ENCODE results near the gene XDH.

XDH gene

DNA sequence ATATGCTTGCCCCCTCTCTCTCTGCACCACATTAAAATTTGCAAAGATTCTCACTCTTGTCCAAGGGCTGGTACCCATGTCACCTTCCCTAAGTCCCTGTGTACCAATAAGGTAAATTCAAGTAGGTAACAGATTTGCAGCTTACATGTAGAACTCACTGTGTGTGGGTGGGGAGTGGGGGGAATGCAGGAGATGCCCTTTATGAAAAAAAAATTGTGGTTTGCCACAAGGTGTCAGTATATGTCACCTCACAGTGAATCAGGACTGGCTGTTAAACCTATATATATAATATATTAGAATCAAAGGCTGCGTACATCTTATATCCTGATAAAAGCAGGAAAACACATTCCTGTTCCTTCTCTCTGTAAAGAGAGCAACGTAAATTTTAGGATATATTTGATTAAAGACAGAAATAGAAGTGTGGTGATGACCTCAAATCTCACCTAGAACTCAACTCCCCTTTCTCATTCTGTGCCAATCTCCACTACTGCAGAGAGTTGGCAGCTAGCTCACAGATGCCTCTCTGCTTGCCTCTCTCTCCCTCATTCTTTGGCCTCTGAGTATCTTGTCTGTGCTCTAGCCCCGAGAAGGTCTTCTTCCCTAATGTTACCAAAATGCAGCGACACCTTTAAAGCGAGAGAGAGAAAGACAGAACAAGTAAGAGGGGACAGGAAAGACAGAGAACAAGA, 536 bp downstream of the XDH start:
- peaks cover 4% of the 10 kb centered on the region for H3K9me3 ChIP-seq (ENCODE audit: control insufficient read depth, low read length)
- no peak overlapping the region for H2AFZ ChIP-seq (ENCODE audit: low read depth, low read length)
- peaks cover 2% of the 10 kb centered on the region for H3K4me1 ChIP-seq (ENCODE audit: control insufficient read depth, insufficient read depth, low read depth, low read length)
- H2BK12ac ChIP-seq (ENCODE audit: low read length in 2 of 2), result no peak overlapping the region
- no peak overlapping the region for H3K4ac ChIP-seq (ENCODE audit: low read depth in 1 of 2, low read length in 2 of 2)
- WGBS, result 93% methylated on average over 3 of the region's 5 CpGs
- H2BK120ac ChIP-seq (ENCODE audit: low read depth, low read length), result no peak overlapping the region
- H3K27ac ChIP-seq (ENCODE audit: low read length, poor library complexity, severe bottlenecking), result no peak overlapping the region
- no peak overlapping the region for H2BK5ac ChIP-seq (ENCODE audit: low read depth, low read length, poor library complexity, severe bottlenecking)
- H3K23ac ChIP-seq (ENCODE audit: low read length in 2 of 2), result no peak overlapping the region
- no peak overlapping the region for H3K4me3 ChIP-seq (ENCODE audit: insufficient read depth in 1 of 2, low read depth in 1 of 2, low read length in 2 of 2)
- no peak overlapping the region for H3K4me2 ChIP-seq (ENCODE audit: low read length, poor library complexity, severe bottlenecking)
- no peak overlapping the region for H3K18ac ChIP-seq (ENCODE audit: low read depth in 1 of 2, low read length in 2 of 2)
- H3K14ac ChIP-seq (ENCODE audit: low read length in 2 of 2), result no peak overlapping the region
- no peaks in the 10 kb centered on the region for H3K27me3 ChIP-seq (ENCODE audit: control insufficient read depth in 1 of 2, insufficient read depth in 1 of 2, low read length in 2 of 2)
- H3K9ac ChIP-seq (ENCODE audit: low read length), result no peak overlapping the region
- H2AK5ac ChIP-seq (ENCODE audit: low read length, severe bottlenecking), result no peak overlapping the region
- no peaks in the 10 kb centered on the region for H3K36me3 ChIP-seq (ENCODE audit: control insufficient read depth in 1 of 2, insufficient read depth in 2 of 2, low read depth in 1 of 2, low read length in 2 of 2)
- DNase-seq, result no peak
- H3K79me1 ChIP-seq (replicated peaks; ENCODE audit: low read length, poor library complexity, severe bottlenecking), result no peaks in the 10 kb centered on the region
- no peak overlapping the region for H4K8ac ChIP-seq (ENCODE audit: low read length)
- H4K91ac ChIP-seq (ENCODE audit: low read length), result no peak overlapping the region
- H2BK15ac ChIP-seq (ENCODE audit: low read depth, poor library complexity, severe bottlenecking), result no peak overlapping the region

DNA sequence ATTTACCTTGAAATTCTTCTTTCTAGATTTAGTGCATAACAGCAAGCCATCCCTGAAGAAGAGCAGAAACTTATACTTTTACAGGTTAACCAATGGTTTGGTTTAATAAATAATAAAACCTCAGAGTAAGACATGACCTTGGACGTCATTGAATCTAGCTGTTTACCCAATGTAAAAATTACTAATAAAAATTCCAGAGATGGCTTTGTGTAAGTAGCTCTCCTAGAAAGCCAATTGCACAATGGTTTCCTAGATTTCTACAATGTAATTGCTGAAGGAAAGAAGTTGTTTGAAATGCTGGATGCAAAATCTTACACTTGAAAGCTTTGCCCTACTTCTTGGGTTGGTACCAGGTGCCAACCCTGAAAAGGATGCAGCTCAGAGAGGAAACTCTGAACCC, 1.5 kb downstream of the XDH start:
- Histone ChIP-seq H3K14ac (ENCODE audit: low read length in 2 of 2) (no peak overlapping the region), H3K79me1 (replicated peaks; ENCODE audit: low read length, poor library complexity, severe bottlenecking) (no peaks in the 10 kb centered on the region), H2BK5ac (ENCODE audit: low read depth, low read length, poor library complexity, severe bottlenecking) (no peak overlapping the region), H3K27me3 (ENCODE audit: control insufficient read depth in 1 of 2, insufficient read depth in 1 of 2, low read length in 2 of 2) (no peaks in the 10 kb centered on the region), H3K36me3 (ENCODE audit: control insufficient read depth in 1 of 2, insufficient read depth in 2 of 2, low read depth in 1 of 2, low read length in 2 of 2) (no peaks in the 10 kb centered on the region), H4K8ac (ENCODE audit: low read length) (no peak overlapping the region), H3K4me2 (ENCODE audit: low read length, poor library complexity, severe bottlenecking) (no peak overlapping the region), H2BK120ac (ENCODE audit: low read depth, low read length) (no peak overlapping the region), H3K18ac (ENCODE audit: low read depth in 1 of 2, low read length in 2 of 2) (no peak overlapping the region), H2BK15ac (ENCODE audit: low read depth, poor library complexity, severe bottlenecking) (no peak overlapping the region), H3K4ac (ENCODE audit: low read depth in 1 of 2, low read length in 2 of 2) (no peak overlapping the region), H4K91ac (ENCODE audit: low read length) (no peak overlapping the region), H3K4me3 (ENCODE audit: insufficient read depth in 1 of 2, low read depth in 1 of 2, low read length in 2 of 2) (peak overlapping the region in 1 of 2 experiments; percentile 21), H2BK12ac (ENCODE audit: low read length in 2 of 2) (no peak overlapping the region), H3K23ac (ENCODE audit: low read length in 2 of 2) (no peak overlapping the region), H2AK5ac (ENCODE audit: low read length, severe bottlenecking) (no peak overlapping the region), H3K4me1 (ENCODE audit: control insufficient read depth, insufficient read depth, low read depth, low read length) (peaks cover 2% of the 10 kb centered on the region), H3K27ac (ENCODE audit: low read length, poor library complexity, severe bottlenecking) (no peak overlapping the region), H3K9me3 (ENCODE audit: control insufficient read depth, low read length) (no peaks in the 10 kb centered on the region), H3K9ac (ENCODE audit: low read length) (peak overlapping the region; percentile 15), H2AFZ (ENCODE audit: low read depth, low read length) (no peak overlapping the region)
- no peak for DNase-seq
- no CpG with 5 or more reads among the region's 1 CpG for WGBS

DNA sequence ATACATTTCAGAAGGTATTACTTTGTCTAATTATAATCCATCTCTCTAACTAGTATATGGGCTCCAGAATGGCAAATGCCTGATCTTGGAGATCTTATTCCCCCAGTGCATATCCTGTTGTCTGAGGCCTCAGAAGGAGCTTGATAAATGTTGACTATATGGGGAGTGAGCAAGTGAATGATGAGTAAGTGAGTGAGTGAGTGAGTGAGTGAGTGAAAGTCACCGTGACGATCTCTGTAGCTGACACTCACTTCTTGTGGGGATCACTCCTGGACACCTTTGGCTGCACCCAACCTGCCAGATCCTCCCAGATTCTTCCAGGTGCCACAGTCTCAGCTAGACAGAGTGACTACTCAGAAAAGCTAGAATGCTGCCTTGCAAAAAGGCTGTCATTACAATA, 2.8 kb downstream of the XDH start:
- Histone ChIP-seq H4K8ac (ENCODE audit: low read length) (no peak overlapping the region), H3K4ac (ENCODE audit: low read depth in 1 of 2, low read length in 2 of 2) (no peak overlapping the region), H2AFZ (ENCODE audit: low read depth, low read length) (no peak overlapping the region), H3K9ac (ENCODE audit: low read length) (no peak overlapping the region), H2AK5ac (ENCODE audit: low read length, severe bottlenecking) (no peak overlapping the region), H3K79me1 (replicated peaks; ENCODE audit: low read length, poor library complexity, severe bottlenecking) (no peaks in the 10 kb centered on the region), H2BK12ac (ENCODE audit: low read length in 2 of 2) (no peak overlapping the region), H3K27ac (ENCODE audit: low read length, poor library complexity, severe bottlenecking) (no peak overlapping the region), H3K23ac (ENCODE audit: low read length in 2 of 2) (no peak overlapping the region), H2BK15ac (ENCODE audit: low read depth, poor library complexity, severe bottlenecking) (no peak overlapping the region), H4K91ac (ENCODE audit: low read length) (no peak overlapping the region), H2BK5ac (ENCODE audit: low read depth, low read length, poor library complexity, severe bottlenecking) (no peak overlapping the region), H3K27me3 (ENCODE audit: control insufficient read depth in 1 of 2, insufficient read depth in 1 of 2, low read length in 2 of 2) (no peaks in the 10 kb centered on the region), H3K4me2 (ENCODE audit: low read length, poor library complexity, severe bottlenecking) (no peak overlapping the region), H3K9me3 (ENCODE audit: control insufficient read depth, low read length) (no peaks in the 10 kb centered on the region), H3K36me3 (ENCODE audit: control insufficient read depth in 1 of 2, insufficient read depth in 2 of 2, low read depth in 1 of 2, low read length in 2 of 2) (no peaks in the 10 kb centered on the region), H3K18ac (ENCODE audit: low read depth in 1 of 2, low read length in 2 of 2) (no peak overlapping the region), H3K4me1 (ENCODE audit: control insufficient read depth, insufficient read depth, low read depth, low read length) (peaks cover 2% of the 10 kb centered on the region), H3K14ac (ENCODE audit: low read length in 2 of 2) (no peak overlapping the region), H2BK120ac (ENCODE audit: low read depth, low read length) (no peak overlapping the region), H3K4me3 (ENCODE audit: insufficient read depth in 1 of 2, low read depth in 1 of 2, low read length in 2 of 2) (no peak overlapping the region)
- 80% methylated on average over 1 of the region's 2 CpGs for WGBS
- no peak for DNase-seq

DNA sequence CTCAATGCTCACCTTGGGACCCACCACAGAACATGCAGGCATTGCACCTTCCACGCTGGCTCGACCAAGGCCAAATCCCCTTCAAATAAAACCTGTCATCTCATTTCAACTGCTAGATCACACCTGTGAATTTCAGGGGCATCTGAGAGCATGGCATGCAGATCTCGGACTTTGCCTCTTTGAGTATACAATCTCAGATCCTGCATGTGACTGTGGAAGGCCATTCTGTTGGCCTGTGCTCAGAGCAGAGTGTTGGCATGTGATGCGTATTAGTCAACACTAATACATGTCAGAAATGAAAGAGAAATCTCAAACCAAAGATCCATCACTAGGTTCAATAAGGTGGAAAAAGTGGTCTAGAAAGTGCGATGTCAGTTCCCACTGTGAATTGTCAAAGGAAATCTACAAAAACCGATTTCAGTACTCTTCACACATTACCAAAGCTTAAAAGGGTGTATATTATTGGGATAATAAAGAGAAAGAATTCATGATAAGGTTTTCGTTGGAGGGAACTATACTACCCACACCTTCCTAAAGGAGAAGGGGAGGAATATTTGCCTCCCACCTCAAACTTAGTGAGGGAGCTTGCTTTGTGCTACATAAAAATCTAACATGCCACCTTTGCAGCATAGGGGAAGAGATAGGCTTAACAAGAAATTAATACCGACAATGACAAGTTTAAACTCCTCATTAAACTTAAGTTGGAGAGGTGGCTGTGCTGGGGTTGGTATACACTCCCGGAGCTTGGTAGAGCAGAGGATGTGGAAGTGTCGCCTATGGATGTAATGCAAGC, 7.8 kb downstream of the XDH start:
- Histone ChIP-seq H2AFZ (ENCODE audit: low read depth, low read length) (no peak overlapping the region), H3K4me2 (ENCODE audit: low read length, poor library complexity, severe bottlenecking) (no peak overlapping the region), H3K9me3 (ENCODE audit: control insufficient read depth, low read length) (no peaks in the 10 kb centered on the region), H2BK120ac (ENCODE audit: low read depth, low read length) (no peak overlapping the region), H3K36me3 (ENCODE audit: control insufficient read depth in 1 of 2, insufficient read depth in 2 of 2, low read depth in 1 of 2, low read length in 2 of 2) (no peaks in the 10 kb centered on the region), H3K27me3 (ENCODE audit: control insufficient read depth in 1 of 2, insufficient read depth in 1 of 2, low read length in 2 of 2) (no peaks in the 10 kb centered on the region), H3K4me3 (ENCODE audit: insufficient read depth in 1 of 2, low read depth in 1 of 2, low read length in 2 of 2) (no peak overlapping the region), H4K91ac (ENCODE audit: low read length) (no peak overlapping the region), H2AK5ac (ENCODE audit: low read length, severe bottlenecking) (no peak overlapping the region), H2BK12ac (ENCODE audit: low read length in 2 of 2) (no peak overlapping the region), H3K79me1 (replicated peaks; ENCODE audit: low read length, poor library complexity, severe bottlenecking) (no peaks in the 10 kb centered on the region), H3K9ac (ENCODE audit: low read length) (no peak overlapping the region), H3K27ac (ENCODE audit: low read length, poor library complexity, severe bottlenecking) (no peak overlapping the region), H3K23ac (ENCODE audit: low read length in 2 of 2) (no peak overlapping the region), H3K18ac (ENCODE audit: low read depth in 1 of 2, low read length in 2 of 2) (no peak overlapping the region), H2BK5ac (ENCODE audit: low read depth, low read length, poor library complexity, severe bottlenecking) (no peak overlapping the region), H3K4me1 (ENCODE audit: control insufficient read depth, insufficient read depth, low read depth, low read length) (peaks cover 9% of the 10 kb centered on the region), H4K8ac (ENCODE audit: low read length) (no peak overlapping the region), H3K4ac (ENCODE audit: low read depth in 1 of 2, low read length in 2 of 2) (no peak overlapping the region), H3K14ac (ENCODE audit: low read length in 2 of 2) (no peak overlapping the region), H2BK15ac (ENCODE audit: low read depth, poor library complexity, severe bottlenecking) (no peak overlapping the region)
- no peak for DNase-seq
- 72% methylated on average over 6 of the region's 10 CpGs for WGBS

All from mesenchymal stem cell (in vitro differentiated cells and primary cell).